Prostate gland (tissue), 2 donors: ENCODE results near the gene ATG4A.

Source experiments
- CTCF ChIP-seq, 4 experiments: fragments of 200-600 bp in 2 of 4; fragments of 450-650 bp in 2 of 4; sonication (generic) in 2 of 4; IDR thresholded peaks; 1 replicate in 3 of 4; 2 replicates in 1 of 4; pipeline ENCODE4 v1.5.1; 2016 to 2019; ENCODE audit warnings: antibody characterized with exemption in 4 of 4, mild to moderate bottlenecking in 2 of 4, moderate library complexity in 2 of 4
- POLR2A ChIP-seq: fragments of 450-650 bp; IDR thresholded peaks from one replicate; pipeline ENCODE4 v1.6.1; 2016; ENCODE audit warnings: antibody characterized with exemption, mild to moderate bottlenecking

- TF ChIP-seq CTCF (IDR thresholded peaks at IDR 0.05) (no peak), POLR2A (no peak)
These were observed 31.8 kb upstream of the ATG4A start for GRCh38 chrX:108059801-108060200.
